Fibroblast of gingiva (primary cell): ENCODE measurements around the gene LAMB2.

Experiments
- DNase-seq: peaks from one replicate; pipeline ENCODE4 v3.0.0-alpha.2; 2011; ENCODE audit warnings: low read depth

LAMB2 gene

GRCh38 chr3:49120438-49121131 lies 12.3 kb downstream of the LAMB2 start, which contains the start of gene USP19:
Gene USP19, minus strand, starts transcription at chr3:49120823. Its CDS starts 1,678 bp downstream, at chr3:49119145.
- DNase-seq: peak; percentile 93

DNA sequence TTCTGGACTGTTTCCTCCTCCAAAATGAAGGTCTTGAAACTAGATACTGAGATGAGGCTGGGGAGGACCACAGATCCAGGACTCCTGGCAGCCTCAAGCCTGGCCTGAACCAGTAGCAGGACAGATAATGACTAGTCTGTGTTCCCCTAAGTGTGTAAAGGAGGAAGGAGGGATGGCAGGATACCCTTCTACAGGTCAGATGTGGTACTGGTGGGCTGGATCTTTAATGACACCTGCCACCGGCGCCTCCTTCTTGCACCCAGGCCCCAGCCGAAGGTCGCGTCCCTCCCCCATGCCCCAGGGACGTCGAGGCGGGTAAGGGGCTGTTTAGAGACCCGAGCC lies 12.8 kb downstream of the LAMB2 start:
- no peak for DNase-seq

DNA sequence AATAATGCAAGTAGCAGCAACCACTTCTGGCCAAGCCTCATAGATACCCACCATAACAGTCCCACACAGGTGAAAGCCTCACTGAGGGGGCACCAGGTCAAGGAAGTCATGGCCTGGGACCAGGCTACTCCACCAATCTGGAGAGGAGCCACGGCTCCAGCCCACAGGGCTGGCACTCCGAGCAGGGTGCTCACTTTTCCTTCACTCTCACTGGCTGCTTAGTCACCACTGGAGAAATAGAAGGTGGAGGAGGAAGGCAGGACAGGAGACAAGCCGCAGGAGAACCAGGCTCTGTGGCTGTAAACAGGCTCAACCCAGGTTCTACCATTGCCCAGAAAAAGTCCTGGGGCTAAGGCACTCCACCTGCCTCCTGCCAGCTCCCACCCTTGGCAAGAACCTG lies 13.4 kb downstream of the LAMB2 start:
- no peak for DNase-seq

DNA sequence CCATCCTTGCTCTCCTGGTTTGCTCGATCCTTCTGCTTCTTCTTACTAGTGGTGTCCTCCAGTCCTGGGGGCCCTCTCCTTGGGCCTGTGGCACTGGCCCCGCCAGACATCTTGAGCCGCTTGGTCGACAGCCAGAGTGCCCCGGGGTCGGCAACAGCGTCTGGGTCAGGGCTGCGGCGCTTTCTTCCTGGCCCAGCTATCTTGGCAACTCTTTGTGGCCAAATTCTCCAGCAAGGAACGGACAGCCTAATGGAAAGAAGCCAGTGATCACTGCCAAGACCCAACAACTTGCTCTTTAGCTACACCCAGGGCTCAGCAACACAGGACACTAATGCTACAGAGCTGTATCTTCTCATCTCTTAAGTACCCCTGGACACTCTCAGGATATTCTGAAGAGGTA lies 13.8 kb downstream of the LAMB2 start:
- peak; percentile 21 for DNase-seq

- DNase-seq: no peak
These were observed 20.6 kb downstream of the LAMB2 start for GRCh38 chr3:49112262-49112661.

GRCh38 chr3:49111347-49111746 lies 21.5 kb downstream of the LAMB2 start:
- no peak for DNase-seq

- no peak for DNase-seq
These were observed 22.1 kb downstream of the LAMB2 start for GRCh38 chr3:49110780-49111179.

GRCh38 chr3:49108346-49108745 lies 24.5 kb downstream of the LAMB2 start:
- DNase-seq: no peak

GRCh38 chr3:49104427-49105291 lies 28.2 kb downstream of the LAMB2 start, which contains the start of gene QARS1:
Gene QARS1, minus strand, starts transcription at chr3:49104757. Its CDS starts 24 bp downstream, at chr3:49104733.
- DNase-seq: peak; percentile 89

DNA sequence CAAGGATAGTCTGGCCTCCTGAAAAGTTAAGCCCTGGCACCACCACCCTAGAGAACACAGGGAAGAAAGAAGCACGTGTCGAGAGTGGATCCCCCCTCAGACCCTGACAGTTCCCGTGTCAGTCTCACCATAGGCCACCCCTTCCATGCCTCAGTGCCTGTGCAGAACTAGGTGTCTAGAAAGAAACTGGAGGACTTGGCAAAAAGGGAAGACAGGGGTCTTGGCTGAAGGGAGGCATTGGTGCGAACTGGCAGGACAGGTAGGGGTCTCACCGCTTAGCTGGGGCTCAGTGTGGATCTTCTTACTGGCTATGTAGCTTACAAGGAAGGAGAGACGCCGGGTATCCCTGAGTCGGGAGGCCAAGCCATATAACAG lies 28.8 kb downstream of the LAMB2 start:
- DNase-seq: no peak

DNA sequence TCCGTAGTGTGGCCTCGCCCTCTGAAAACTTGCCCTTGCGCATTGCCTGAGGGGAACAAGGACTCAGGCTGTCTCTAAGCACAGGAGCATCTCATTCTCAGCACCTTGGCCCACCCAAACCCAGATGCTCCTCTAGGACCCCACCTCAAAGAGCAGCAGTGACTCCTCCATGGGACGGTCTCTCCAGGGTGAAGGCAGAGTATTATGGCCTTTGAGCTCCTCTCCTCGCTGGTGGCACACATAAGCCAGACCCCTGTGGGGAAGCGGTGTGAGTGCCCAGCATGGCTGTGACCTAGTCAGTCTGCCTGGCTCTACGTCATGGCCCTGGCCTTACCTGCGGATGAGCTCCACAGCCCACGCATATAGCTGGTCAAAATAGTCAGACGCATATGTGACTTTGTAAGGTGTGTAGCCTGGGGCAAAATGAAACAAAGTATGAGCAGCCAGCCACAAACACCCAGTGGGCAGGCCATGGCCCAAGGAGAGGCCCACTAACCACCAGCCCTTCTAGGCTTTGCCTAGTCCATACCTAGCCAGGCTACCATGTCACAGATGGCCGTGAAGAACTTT lies 32.7 kb downstream of the LAMB2 start:
- DNase-seq: no peak

DNA sequence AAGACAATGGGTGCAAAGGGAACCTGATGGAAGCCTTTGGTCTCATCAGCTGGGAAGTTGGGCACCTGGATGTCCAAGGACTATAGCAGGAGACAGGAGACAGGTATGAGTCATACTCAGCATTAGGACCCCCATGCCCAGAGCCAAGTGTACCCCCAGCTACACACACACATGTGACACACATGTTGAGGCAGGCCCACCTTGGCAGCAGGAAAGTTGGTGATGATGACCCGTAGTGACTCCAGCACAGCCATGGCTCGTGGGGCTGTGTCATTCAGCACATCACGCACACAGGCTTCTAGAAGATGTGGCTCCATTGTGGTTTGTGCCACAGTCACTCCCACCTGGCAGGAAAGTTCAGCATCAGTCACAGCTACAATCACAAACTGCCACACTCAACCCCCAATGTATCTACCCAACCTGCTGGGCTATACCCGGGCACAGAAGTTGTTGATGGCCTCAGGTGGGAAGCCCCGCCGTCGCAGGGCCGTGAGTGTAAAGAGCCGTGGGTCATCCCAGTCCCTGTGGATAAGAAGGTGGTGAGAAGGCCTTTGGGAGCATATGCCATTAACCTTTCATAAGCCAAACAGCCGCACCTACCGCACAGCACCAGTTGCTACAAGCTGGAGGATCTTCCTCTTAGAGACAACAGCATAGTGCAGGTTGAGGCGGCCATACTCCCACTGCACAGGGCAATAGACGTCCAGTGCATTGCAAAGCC lies 33.8 kb downstream of the LAMB2 start:
- no peak for DNase-seq

DNA sequence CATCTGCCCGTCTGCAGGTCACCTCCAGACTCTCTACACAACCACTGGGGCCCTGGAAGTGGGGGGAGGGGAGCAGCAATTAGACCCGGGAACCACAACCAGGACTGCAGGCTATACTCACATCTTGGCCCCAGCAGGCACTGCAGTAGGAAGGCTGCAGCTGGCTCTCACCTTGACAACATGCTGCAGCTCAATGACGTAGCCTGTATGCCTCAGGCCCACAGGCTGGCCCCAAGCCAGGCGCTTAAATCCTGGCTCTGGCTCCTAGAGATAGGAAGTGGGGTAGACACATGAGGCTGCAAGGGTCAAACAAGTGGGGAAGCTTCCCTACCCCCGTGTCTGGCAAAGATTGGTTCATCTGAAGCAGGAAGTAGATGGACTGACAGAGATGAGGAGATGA lies 34.4 kb downstream of the LAMB2 start:
- DNase-seq: no peak

DNA sequence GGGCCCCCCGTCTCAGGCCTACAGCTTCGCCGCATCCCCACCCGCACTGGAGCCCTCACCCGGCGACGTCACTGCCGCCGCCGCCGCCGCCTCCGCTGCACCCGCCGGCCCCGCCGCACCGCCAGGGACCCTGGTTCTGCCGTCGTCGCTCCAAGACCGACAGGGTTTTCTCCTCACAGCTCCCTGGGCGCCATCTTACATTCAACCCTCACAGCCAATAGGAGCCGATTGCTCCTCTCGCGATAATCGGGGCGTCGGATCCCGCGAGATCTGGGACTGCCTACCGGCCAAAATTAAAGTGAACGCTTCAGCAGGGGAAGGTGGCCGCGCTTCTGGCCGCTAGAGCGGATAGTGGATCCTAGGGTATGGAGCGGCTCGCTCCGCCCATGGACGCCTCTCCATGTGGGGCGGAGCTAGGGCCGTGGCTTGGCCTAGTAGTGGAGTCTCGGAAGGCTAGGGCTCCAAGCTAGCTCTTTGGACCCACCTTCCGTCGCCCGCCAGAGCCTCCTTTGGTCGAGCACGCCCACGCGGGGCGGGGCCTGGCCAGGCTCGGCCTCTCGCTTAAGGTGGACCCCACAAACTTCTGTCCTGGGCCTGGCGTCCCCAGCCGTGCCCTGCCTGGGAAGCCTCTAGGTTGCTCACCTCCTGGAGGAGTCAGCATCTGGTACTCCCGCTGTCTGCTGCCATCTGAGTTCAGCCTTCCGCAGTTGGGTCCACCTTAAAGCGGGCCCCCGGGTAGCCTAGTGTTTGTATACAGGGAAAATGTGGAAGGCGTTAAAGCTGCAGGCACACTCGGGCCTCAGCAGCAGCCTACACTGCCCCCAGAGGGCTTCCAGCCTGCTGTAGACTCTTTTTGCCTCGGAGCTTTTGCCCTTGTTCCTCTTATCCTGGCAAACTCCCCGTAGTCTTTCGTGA lies 38.7 kb downstream of the LAMB2 start, which contains the start of gene QRICH1:
TSS of gene QRICH1 (minus strand) at position 219 of the 915 bp plus-strand sequence. CDS start 17,054 bp downstream, outside the sequence.
- peak; percentile 98 for DNase-seq

DNA sequence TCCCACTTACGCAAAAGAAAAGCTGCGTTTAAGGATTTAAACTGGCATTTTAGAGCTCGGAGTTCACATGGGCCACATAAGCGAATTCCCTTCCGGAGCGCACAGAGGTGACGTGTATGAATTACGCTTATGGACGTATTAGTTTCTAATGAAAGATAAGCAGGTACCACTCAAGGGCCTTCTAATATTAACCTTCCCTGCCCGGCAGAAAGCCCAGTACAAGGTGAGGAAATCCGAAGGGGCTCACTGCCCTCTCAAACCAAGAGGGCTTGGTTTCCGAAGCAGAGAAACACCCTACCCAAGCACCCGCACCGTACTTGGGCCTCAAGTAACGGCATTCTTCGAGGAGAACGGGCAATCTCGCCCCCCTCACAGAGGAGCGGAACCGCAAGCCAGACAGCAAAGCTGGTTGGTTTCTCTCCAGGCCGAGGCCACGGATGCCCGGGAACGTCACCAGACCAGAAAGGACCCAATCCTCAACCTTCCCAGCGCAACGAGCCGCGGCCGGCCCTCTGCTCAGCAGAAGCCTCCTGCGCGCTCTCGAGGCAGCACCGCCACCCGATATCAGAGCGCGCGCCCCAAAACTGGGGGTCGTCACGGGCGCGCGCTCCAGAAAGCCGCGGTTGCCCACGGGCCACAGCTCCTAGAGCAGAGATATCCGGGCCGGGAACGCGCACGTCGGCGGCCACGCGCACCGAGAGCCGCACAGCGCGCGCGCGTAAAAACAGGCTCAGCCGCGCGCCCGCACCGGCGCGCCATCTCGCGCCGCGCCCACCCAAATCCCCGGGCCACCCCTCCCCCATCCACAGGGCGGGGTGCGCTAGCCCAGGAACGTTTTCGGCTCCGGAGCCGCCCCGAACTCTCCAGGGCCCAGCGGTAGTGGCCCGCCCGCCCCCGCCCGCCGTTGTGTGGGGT lies 39.7 kb downstream of the LAMB2 start:
- peak; percentile 79 for DNase-seq

- DNase-seq: no peak
These were observed 51.4 kb downstream of the LAMB2 start for GRCh38 chr3:49081429-49081828.

- DNase-seq: no peak
These were observed 53.6 kb downstream of the LAMB2 start for GRCh38 chr3:49079270-49079669.

- DNase-seq: no peak
These were observed 56.2 kb downstream of the LAMB2 start for GRCh38 chr3:49076646-49077045.

DNA sequence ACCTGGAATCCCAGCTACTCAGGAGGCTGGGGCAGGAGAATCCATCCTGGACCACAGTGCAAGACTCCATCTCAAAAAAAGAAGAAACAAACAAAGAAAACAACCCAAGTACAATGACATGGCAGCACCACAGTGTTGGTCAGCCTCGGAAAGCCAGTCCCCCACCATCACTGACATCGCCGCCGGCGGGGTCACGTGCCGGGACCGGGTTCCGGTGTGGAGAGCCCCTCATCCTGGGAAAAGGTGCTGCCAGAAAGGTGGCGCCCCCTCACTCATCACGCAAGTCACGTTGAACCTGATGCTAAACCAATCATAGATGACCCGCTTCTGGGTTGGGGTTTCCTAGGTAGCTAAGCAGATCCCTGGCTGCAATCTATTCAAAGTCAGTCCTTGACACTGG lies 56.7 kb downstream of the LAMB2 start:
- DNase-seq: no peak
